Fibroblast of skin of left biceps (primary cell): ENCODE results near the gene PXT1.
"Not testable (repeated sequence)": the region's sequence is repeated elsewhere in the genome, so short reads cannot be mapped to it uniquely, and the experiment has no call there.

Experiments used
- DNase-seq, 2 experiments: peaks; one replicate each; pipeline ENCODE4 v3.0.0-alpha.2; 2013; ENCODE audit warnings: low read depth in 2 of 2

PXT1 gene

GRCh38 chr6:36442671-36443470 is at the start of gene PXT1, which contains the start of gene KCTD20:
Gene PXT1 (minus strand): TSS chr6:36442854. CDS start chr6:36426082, 16,772 bp downstream.
Gene KCTD20 (plus strand): TSS chr6:36443000. CDS start chr6:36470098, 27,098 bp downstream.
- DNase-seq: peak; percentile 57 to 67

GRCh38 chr6:36492092-36492491 is 49.4 kb upstream of the PXT1 start:
- no peak for DNase-seq

- no peak for DNase-seq
Observed at GRCh38 chr6:36491378-36491965, 48.8 kb upstream of the PXT1 start.

GRCh38 chr6:36489426-36489825 is 46.8 kb upstream of the PXT1 start:
- no peak for DNase-seq

GRCh38 chr6:36488221-36488620 is 45.6 kb upstream of the PXT1 start:
- no peak for DNase-seq

GRCh38 chr6:36487698-36488097 is 45.0 kb upstream of the PXT1 start:
- DNase-seq: no peak

- DNase-seq: no peak
Observed at GRCh38 chr6:36484736-36485135, 42.1 kb upstream of the PXT1 start.

GRCh38 chr6:36483326-36483725 is 40.7 kb upstream of the PXT1 start:
- DNase-seq: not testable (repeated sequence)

- no peak for DNase-seq
Observed at GRCh38 chr6:36479256-36479655, 36.6 kb upstream of the PXT1 start.

GRCh38 chr6:36478051-36478526 is 35.4 kb upstream of the PXT1 start:
- DNase-seq: no peak

GRCh38 chr6:36469946-36470345 is 27.3 kb upstream of the PXT1 start:
- no peak for DNase-seq

GRCh38 chr6:36469148-36469661 is 26.6 kb upstream of the PXT1 start:
- DNase-seq: no peak

- no peak for DNase-seq
Observed at GRCh38 chr6:36467625-36468024, 25.0 kb upstream of the PXT1 start.

GRCh38 chr6:36464233-36464632 is 21.6 kb upstream of the PXT1 start:
- DNase-seq: no peak

GRCh38 chr6:36463676-36464075 is 21.0 kb upstream of the PXT1 start:
- DNase-seq: peak in 1 of 2 experiments; percentile 28

GRCh38 chr6:36461646-36462045 is 19.0 kb upstream of the PXT1 start:
- no peak for DNase-seq

GRCh38 chr6:36460916-36461315 is 18.3 kb upstream of the PXT1 start:
- no peak for DNase-seq

- DNase-seq: no peak
Observed at GRCh38 chr6:36459501-36459900, 16.8 kb upstream of the PXT1 start.

- DNase-seq: no peak
Observed at GRCh38 chr6:36455486-36456027, 12.9 kb upstream of the PXT1 start.

GRCh38 chr6:36452897-36453296 is 10.2 kb upstream of the PXT1 start:
- DNase-seq: not testable (repeated sequence)

- DNase-seq: not testable (repeated sequence)
Observed at GRCh38 chr6:36449173-36449572, 6.5 kb upstream of the PXT1 start.

- no peak for DNase-seq
Observed at GRCh38 chr6:36445621-36446020, 3.0 kb upstream of the PXT1 start.

GRCh38 chr6:36444470-36444869 is 1.8 kb upstream of the PXT1 start:
- peak; percentile 51 to 54 for DNase-seq
